K562 (cell line): ENCODE data around the gene INHBC. TPM values are rescaled to one million over a fixed set of nuclear protein-coding genes. Genes with fewer than 3 reads are reported as not detected.

Experiments used
- ADNP ChIP-seq: fragments of 200-800 bp; sonication (Bioruptor generic); IDR thresholded peaks from 2 replicates; pipeline ENCODE4 v1.6.1; 2016; ENCODE audit warnings: missing genetic modification characterization, missing compliant biosample characterization
- BRD4 ChIP-seq: fragments of 200-600 bp; sonication (generic); IDR thresholded peaks from 2 replicates; pipeline ENCODE4 v1.6.1; 2017; ENCODE audit warnings: inconsistent platforms
- CBFA2T2 ChIP-seq: fragments of 450-650 bp; conservative IDR thresholded peaks from 2 replicates; pipeline ENCODE4 v1.6.1; 2017; ENCODE audit warnings: mild to moderate bottlenecking
- HCFC1 ChIP-seq: IDR thresholded peaks from 2 replicates; pipeline ENCODE4 v1.6.1; 2012; ENCODE audit warnings: low read depth, low read length, improper control_type of control experiment
- NCOA2 ChIP-seq, 2 experiments: fragments of 450-650 bp; IDR thresholded peaks; 2 replicates each; pipeline ENCODE4 v1.6.1; 2018; ENCODE audit warnings: mild to moderate bottlenecking in 2 of 2, moderate library complexity in 1 of 2; ENCODE audit not compliant: partially characterized antibody in 2 of 2
- POLR2AphosphoS2 ChIP-seq: IDR thresholded peaks from 2 replicates; pipeline ENCODE4 v1.6.1; 2012; ENCODE audit warnings: low read length, improper control_type of control experiment
- RFX1 ChIP-seq: fragments of 450-650 bp; IDR thresholded peaks from 2 replicates; pipeline ENCODE4 v1.6.1; 2016; ENCODE audit warnings: mild to moderate bottlenecking, moderate library complexity
- XRCC3 ChIP-seq: fragments of 450-650 bp; IDR thresholded peaks from 2 replicates; pipeline ENCODE4 v1.6.1; 2017; ENCODE audit warnings: mild to moderate bottlenecking, moderate library complexity
- ZBED1 ChIP-seq: IDR thresholded peaks from 2 replicates; pipeline ENCODE4 v1.6.1; 2014
- ZBTB8A ChIP-seq: fragments of 450-650 bp; IDR thresholded peaks from 2 replicates; pipeline ENCODE4 v1.6.1; 2018; ENCODE audit warnings: mild to moderate bottlenecking, moderate library complexity; ENCODE audit not compliant: partially characterized antibody
- ZC3H4 ChIP-seq: sonication (generic); formaldehyde crosslinking; IDR thresholded peaks from 2 replicates; pipeline ENCODE4 v1.9.0; 2021; ENCODE audit warnings: missing genetic modification reagents, borderline replicate concordance
- ZNF324 ChIP-seq: fragments of 250-450 bp; sonication (Bioruptor Pico); IDR thresholded peaks from 2 replicates; pipeline ENCODE4 v1.4.0; 2020; ENCODE audit warnings: mild to moderate bottlenecking
- polyA plus RNA-seq, 8 experiments: library from polyadenylated mRNA; depleted of rRNA in 4 of 8; stranded (reverse) in 5 of 8; unstranded in 3 of 8; fragments of >200 nt; fragmentation: Nextera tagmentation in 2 of 8; fragmentation: Illumina TruSeq in 1 of 8; extraction: Ambion mirVana in 2 of 8; extraction: Trizol in 1 of 8; gene quantifications; 2 replicates each; pipeline versions ENCODE4 v1.2.1 to v1.2.3, GENCODE V29; 2011 to 2014; ENCODE audit warnings: inconsistent platforms in 1 of 8, missing spikeins in 1 of 8
- total RNA-seq, 7 experiments: library from RNA; depleted of rRNA in 6 of 7; stranded (reverse); fragments of >200 nt in 6 of 7; fragmentation: Illumina TruSeq in 2 of 7; extraction: Trizol in 2 of 7; gene quantifications; 2 replicates each; pipeline versions ENCODE4 v1.2.1 to v1.2.3, GENCODE V29; 2011 to 2021; ENCODE audit warnings: low replicate concordance in 1 of 7
- TF ChIP-seq, protein P1 (sequence below): sonication (generic); formaldehyde crosslinking; IDR thresholded peaks from 2 replicates; pipeline ENCODE4 v1.8.0; 2022; ENCODE audit warnings: missing genetic modification reagents, mild to moderate bottlenecking, moderate library complexity, borderline replicate concordance
- TF ChIP-seq, protein P2 (sequence below): fragments of 250-450 bp; sonication (Bioruptor Pico); IDR thresholded peaks from 2 replicates; pipeline ENCODE4 v1.4.0; 2020; ENCODE audit warnings: mild to moderate bottlenecking
- TF ChIP-seq, protein P3 (sequence below): sonication (generic); formaldehyde crosslinking; IDR thresholded peaks from 2 replicates; pipeline ENCODE4 v1.8.0; 2022; ENCODE audit warnings: mild to moderate bottlenecking, missing genetic modification reagents
- TF ChIP-seq, protein P4 (sequence below): fragments of 250-450 bp; sonication (Bioruptor Pico); IDR thresholded peaks from 2 replicates; pipeline ENCODE4 v1.6.1; 2021; ENCODE audit warnings: mild to moderate bottlenecking
- TF ChIP-seq, protein P5 (sequence below): sonication (generic); formaldehyde crosslinking; IDR thresholded peaks from 2 replicates; pipeline ENCODE4 v1.8.0; 2022; ENCODE audit warnings: missing genetic modification reagents, mild to moderate bottlenecking, borderline replicate concordance
- TF ChIP-seq, protein P6 (sequence below), 2 experiments: IDR thresholded peaks in 1 of 2; conservative IDR thresholded peaks in 1 of 2; 2 replicates each; pipeline ENCODE4 v1.6.1; 2016; ENCODE audit warnings: low read depth in 2 of 2, mild to moderate bottlenecking in 1 of 2, missing compliant biosample characterization in 1 of 2, missing genetic modification characterization in 1 of 2, moderate library complexity in 1 of 2

The INHBC gene
- total and polyA plus RNA-seq, 9 of the 15 experiments (the other 6 are each of a cell fraction or from before 2014, with no cell fraction given): 0.07 to 0.24 (median 0.15) TPM; not detected in 4

DNA sequence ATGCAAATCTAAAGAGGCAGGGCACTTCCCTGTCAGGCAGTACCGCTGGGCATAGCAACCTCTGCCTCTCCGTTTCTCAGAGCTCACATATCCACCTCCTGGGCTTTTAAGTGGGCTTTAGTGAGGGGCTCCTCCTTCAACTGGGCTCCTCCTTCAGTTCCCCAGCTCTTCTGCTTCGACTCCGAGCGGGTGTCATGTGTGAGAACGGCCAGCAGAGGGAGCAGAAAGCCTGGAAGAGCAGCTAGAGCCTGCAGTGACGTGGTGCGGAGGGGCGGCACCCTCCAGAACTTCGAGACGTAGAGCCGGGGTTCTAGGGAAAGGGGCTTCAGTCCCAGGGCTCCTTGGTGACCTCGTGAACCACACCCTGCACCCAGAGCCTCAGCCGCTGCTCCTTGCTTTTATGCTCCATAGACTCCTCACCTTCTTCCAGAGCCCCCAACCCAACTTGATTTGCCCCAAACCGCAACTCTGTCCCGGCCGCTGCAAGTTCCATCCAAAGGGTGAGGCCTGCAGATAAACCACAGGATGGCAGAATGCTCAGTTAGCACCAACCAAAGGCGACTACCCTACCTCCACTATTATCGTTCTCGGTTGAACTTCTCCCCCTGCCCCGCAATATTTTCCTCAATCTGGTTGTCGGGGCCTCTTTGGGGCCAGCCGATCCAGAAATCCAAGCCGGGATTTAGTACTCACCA is 24.6 kb downstream of the INHBC start (continued):
- no peak for TF ChIP-seq BRD4
- TF ChIP-seq, protein P1, sequence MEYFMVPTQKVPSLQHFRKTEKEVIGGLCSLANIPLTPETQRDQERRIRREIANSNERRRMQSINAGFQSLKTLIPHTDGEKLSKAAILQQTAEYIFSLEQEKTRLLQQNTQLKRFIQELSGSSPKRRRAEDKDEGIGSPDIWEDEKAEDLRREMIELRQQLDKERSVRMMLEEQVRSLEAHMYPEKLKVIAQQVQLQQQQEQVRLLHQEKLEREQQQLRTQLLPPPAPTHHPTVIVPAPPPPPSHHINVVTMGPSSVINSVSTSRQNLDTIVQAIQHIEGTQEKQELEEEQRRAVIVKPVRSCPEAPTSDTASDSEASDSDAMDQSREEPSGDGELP (CRISPR knock-in tag): peak; percentile 81; the same call in 1 of the 2 replicates
- no peak for TF ChIP-seq XRCC3
- TF ChIP-seq, protein P2, sequence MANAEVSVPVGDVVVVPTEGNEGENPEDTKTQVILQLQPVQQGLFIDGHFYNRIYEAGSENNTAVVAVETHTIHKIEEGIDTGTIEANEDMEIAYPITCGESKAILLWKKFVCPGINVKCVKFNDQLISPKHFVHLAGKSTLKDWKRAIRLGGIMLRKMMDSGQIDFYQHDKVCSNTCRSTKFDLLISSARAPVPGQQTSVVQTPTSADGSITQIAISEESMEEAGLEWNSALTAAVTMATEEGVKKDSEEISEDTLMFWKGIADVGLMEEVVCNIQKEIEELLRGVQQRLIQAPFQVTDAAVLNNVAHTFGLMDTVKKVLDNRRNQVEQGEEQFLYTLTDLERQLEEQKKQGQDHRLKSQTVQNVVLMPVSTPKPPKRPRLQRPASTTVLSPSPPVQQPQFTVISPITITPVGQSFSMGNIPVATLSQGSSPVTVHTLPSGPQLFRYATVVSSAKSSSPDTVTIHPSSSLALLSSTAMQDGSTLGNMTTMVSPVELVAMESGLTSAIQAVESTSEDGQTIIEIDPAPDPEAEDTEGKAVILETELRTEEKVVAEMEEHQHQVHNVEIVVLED (CRISPR knock-in tag): 0 out of 2 replicates have a peak, but pooled peaks have one; percentile 3
- TF ChIP-seq, protein P3, sequence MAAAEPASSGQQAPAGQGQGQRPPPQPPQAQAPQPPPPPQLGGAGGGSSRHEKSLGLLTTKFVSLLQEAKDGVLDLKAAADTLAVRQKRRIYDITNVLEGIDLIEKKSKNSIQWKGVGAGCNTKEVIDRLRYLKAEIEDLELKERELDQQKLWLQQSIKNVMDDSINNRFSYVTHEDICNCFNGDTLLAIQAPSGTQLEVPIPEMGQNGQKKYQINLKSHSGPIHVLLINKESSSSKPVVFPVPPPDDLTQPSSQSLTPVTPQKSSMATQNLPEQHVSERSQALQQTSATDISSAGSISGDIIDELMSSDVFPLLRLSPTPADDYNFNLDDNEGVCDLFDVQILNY: no peak
- TF ChIP-seq, protein P4, sequence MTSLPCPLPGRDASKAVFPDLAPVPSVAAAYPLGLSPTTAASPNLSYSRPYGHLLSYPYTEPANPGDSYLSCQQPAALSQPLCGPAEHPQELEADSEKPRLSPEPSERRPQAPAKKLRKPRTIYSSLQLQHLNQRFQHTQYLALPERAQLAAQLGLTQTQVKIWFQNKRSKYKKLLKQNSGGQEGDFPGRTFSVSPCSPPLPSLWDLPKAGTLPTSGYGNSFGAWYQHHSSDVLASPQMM (CRISPR knock-in tag): no peak
- TF ChIP-seq ZC3H4: no peak
- no peak for TF ChIP-seq CBFA2T2
- peak; percentile 78; the same call in 1 of the 2 replicates for TF ChIP-seq POLR2AphosphoS2
- TF ChIP-seq, protein P5, sequence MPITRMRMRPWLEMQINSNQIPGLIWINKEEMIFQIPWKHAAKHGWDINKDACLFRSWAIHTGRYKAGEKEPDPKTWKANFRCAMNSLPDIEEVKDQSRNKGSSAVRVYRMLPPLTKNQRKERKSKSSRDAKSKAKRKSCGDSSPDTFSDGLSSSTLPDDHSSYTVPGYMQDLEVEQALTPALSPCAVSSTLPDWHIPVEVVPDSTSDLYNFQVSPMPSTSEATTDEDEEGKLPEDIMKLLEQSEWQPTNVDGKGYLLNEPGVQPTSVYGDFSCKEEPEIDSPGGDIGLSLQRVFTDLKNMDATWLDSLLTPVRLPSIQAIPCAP: no peak
- no peak for TF ChIP-seq ZBTB8A
- TF ChIP-seq ZBED1: 0 out of 2 replicates have a peak, but pooled peaks have one; percentile 12
- no peak for TF ChIP-seq NCOA2 (IDR thresholded peaks at IDR 0.05; ENCODE audit: partially characterized antibody in 2 of 2)
- TF ChIP-seq ADNP (tag): no peak
- TF ChIP-seq, protein P6, sequence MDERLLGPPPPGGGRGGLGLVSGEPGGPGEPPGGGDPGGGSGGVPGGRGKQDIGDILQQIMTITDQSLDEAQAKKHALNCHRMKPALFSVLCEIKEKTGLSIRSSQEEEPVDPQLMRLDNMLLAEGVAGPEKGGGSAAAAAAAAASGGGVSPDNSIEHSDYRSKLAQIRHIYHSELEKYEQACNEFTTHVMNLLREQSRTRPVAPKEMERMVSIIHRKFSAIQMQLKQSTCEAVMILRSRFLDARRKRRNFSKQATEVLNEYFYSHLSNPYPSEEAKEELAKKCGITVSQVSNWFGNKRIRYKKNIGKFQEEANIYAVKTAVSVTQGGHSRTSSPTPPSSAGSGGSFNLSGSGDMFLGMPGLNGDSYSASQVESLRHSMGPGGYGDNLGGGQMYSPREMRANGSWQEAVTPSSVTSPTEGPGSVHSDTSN (CRISPR knock-in tag; IDR thresholded peaks at IDR 0.05; ENCODE audit: low read depth): no peak
- TF ChIP-seq, protein P6 (tag; conservative IDR thresholded peaks at IDR 0.05; ENCODE audit: low read depth): no peak
- TF ChIP-seq RFX1: no peak
- TF ChIP-seq ZNF324 (CRISPR knock-in tag): no peak
- TF ChIP-seq HCFC1: no peak; the same call in 1 of the 2 replicates
